Cardiac fibroblast (primary cell): ENCODE results near the gene IPCEF1.

Experiments used
- DNase-seq, 2 donors: peaks; one replicate each; pipeline versions ENCODE4 v3.0.0 to v3.0.0-alpha.2; 2010; ENCODE audit warnings: low read depth in 2 of 2
- H3K4me3 ChIP-seq, 2 donors: replicated peaks in 1 of 2; 1 replicate in 1 of 2; 2 replicates in 1 of 2; pipeline ENCODE4 v1.5.1; 2011; ENCODE audit warnings: low read depth in 2 of 2, low read length in 2 of 2, mild to moderate bottlenecking in 2 of 2, moderate library complexity in 1 of 2
- CTCF ChIP-seq: IDR thresholded peaks from one replicate; pipeline ENCODE4 v1.5.1; 2011; ENCODE audit warnings: low read depth, mild to moderate bottlenecking, low read length, inconsistent platforms

The IPCEF1 gene

GRCh38 chr6:154261688-154262397 is 94.8 kb downstream of the IPCEF1 start:
- H3K4me3 ChIP-seq: no peak overlapping the region
- no peak for TF ChIP-seq CTCF
- no peak for DNase-seq

GRCh38 chr6:154258064-154258757 is 98.4 kb downstream of the IPCEF1 start:
- no peak for TF ChIP-seq CTCF
- H3K4me3 ChIP-seq: no peak overlapping the region
- DNase-seq: no peak

- no peak overlapping the region for H3K4me3 ChIP-seq
- DNase-seq: no peak
- TF ChIP-seq CTCF: no peak
Observed at GRCh38 chr6:154257067-154257466, 99.5 kb downstream of the IPCEF1 start.

GRCh38 chr6:154252678-154253077 is 103.9 kb downstream of the IPCEF1 start:
- no peak for TF ChIP-seq CTCF
- peak; percentile 10 to 26 for DNase-seq
- no peak overlapping the region for H3K4me3 ChIP-seq

- peak in 1 of 2 donors; percentile 23 for DNase-seq
- H3K4me3 ChIP-seq: no peak overlapping the region
- TF ChIP-seq CTCF: no peak
Observed at GRCh38 chr6:154251116-154251515, 105.5 kb downstream of the IPCEF1 start.

GRCh38 chr6:154249499-154250298 is 106.9 kb downstream of the IPCEF1 start:
- no peak for DNase-seq
- no peak overlapping the region for H3K4me3 ChIP-seq
- no peak for TF ChIP-seq CTCF
